Astrocyte of the spinal cord (primary cell): ENCODE measurements around the gene ALDH3B2.
A peak's percentile ranks its signal among the peaks of the same experiment; 100 is the strongest.

Experiments
- DNase-seq: peaks from one replicate; pipeline ENCODE4 v3.0.0; 2011; ENCODE audit warnings: low read depth, low spot score
- H3K4me3 ChIP-seq: 2 replicates; pipeline ENCODE4 v1.5.1; 2011; ENCODE audit warnings: low read depth, mild to moderate bottlenecking, low read length, moderate library complexity
- in situ Hi-C: cut with HindIII; loops from 2 replicates; pipeline ENCODE4 v1.10.0; 2017; ENCODE audit warnings: low sequenced_read_pairs
- TF ChIP-seq, protein P1 (sequence below): IDR thresholded peaks from 2 replicates; pipeline ENCODE4 v1.5.1; 2012; ENCODE audit warnings: low read depth, mild to moderate bottlenecking, low read length, inconsistent platforms

ALDH3B2 gene

DNA sequence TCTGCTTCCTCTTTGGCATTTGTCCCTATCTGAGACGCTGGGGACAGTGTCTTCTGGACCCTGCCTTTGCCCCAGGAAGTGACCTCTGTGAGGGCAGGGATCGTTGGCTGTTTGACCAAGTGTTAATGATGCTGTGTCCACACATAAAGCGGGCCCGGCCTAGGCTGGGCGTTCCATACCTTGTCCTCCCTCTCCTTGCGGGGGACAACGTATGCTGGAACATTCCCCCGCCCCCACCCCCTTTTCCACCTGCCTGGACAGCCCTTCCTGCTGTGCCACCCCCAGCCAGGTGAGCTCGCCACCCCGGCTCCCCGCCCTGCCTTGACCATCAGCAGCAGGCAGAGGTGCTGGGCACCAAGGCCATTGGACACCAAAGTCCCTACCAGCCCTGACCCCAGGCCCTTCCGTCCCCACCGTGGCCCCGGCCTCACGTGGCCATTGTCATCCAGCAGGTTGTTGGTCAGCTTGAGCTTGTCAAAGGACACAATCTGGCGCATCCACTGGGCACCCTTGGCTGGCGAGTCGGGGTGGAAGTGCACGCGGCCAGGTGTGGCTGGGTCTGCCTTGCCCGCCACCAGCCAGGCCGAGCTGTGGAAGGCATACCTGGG lies 40.6 kb downstream of the ALDH3B2 start:
- in situ Hi-C loops, result no loop called here
- no peak overlapping the region for H3K4me3 ChIP-seq
- no peak for DNase-seq
- TF ChIP-seq, protein P1, sequence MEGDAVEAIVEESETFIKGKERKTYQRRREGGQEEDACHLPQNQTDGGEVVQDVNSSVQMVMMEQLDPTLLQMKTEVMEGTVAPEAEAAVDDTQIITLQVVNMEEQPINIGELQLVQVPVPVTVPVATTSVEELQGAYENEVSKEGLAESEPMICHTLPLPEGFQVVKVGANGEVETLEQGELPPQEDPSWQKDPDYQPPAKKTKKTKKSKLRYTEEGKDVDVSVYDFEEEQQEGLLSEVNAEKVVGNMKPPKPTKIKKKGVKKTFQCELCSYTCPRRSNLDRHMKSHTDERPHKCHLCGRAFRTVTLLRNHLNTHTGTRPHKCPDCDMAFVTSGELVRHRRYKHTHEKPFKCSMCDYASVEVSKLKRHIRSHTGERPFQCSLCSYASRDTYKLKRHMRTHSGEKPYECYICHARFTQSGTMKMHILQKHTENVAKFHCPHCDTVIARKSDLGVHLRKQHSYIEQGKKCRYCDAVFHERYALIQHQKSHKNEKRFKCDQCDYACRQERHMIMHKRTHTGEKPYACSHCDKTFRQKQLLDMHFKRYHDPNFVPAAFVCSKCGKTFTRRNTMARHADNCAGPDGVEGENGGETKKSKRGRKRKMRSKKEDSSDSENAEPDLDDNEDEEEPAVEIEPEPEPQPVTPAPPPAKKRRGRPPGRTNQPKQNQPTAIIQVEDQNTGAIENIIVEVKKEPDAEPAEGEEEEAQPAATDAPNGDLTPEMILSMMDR, result no peak

DNA sequence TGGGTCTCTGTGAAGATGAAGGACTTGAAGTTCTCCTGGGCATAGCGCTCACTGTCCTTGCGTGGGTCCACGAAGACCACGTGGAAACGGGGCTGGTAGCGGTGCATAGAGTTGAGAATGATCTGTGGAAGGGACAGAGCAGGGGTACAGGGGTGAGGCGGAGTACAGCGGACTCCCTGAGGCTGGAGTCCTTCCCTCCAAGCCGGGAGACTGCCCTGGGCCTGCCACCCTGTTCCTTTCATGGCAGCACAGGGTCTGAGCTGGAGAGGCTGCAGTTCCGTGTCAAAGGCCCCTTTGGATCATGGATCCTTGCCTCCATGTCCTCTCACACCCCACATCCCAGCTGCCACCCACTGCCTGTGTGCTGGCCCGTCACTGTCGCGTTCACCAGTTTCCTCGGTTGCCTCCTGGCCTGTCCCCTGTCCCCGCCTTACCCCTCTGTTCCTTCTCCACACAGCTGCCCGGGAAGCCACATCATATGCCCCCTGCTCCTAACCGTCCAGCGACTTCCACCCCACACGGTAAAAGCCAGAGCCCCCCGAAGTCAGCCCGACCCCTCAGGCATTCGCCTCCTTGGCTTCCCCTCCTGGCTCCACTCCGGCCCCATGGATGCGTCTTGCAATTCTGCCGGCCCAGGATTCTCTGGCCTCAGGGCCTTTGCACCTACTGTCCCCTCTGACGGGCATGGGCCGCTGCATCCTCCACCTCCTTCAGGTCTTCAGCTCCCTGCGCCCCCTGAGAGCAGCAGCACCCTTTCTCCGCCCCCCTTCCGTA lies 41.3 kb downstream of the ALDH3B2 start:
- no peak for DNase-seq
- TF ChIP-seq, protein P1, result no peak
- in situ Hi-C loops, result no loop called here

DNA sequence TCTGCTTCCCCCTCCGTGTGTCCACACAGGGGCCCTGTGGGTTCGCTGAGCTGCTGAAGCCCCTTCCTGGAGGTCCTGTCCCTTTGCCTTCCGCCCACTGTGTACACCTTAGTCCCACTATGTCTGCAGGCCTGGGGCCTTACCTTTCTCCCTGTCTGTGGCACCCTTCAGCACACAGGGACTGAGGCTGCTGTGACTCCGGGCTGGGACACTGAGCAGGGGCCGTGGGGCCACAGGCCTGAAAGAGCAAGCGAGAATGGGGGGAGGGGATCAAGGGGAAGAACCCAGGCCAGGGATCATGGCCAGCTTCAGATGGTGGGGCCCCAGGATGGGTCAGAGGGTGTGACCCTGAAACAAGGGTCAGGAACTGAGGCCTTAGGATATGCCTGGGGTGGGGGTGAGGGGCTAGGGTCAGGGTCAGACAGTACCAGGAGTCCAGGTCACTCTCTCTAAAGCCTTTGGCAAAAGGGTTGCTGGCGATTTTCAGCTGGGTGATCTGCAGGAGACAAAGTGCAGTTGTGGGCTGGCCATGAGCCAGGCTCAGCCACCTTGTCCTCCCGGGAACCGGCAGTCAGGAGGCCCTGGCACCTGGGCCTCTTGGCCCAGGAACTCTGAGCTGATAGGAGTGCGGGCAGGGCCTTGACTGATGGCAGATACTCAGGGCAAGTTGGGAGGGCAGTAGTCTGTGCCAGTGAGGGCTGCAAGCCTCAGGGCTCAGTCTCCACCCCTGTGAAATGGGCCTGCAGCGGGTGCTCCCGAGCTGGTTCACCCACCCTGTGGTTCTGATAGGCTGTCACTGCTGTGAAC lies 42.0 kb downstream of the ALDH3B2 start:
- DNase-seq, result no peak
- H3K4me3 ChIP-seq, result no peak overlapping the region
- in situ Hi-C loops, result no loop called here
- TF ChIP-seq, protein P1, result no peak

More for the DNA sequence above, 41.3 kb downstream of the ALDH3B2 start:
- H3K4me3 ChIP-seq, result no peak overlapping the region

DNA sequence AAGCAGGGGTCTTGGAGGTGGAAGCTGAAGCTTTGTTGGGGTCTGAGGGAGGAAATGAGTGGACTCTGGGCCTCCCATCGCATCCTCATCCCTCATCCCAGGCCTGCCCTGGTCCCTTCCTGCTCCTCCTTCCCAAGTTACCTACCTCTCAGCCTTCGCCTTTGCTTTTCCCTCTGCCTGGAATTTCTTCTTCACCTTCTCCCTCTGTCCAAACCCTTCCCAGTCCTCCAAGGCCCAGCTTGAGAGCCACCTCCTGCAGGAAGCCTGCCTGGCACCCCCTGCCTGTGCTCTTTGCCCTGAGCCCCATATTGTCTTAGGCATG lies 42.6 kb downstream of the ALDH3B2 start:
- in situ Hi-C loops, result no loop called here
- TF ChIP-seq, protein P1, result no peak
- H3K4me3 ChIP-seq, result no peak overlapping the region
- no peak for DNase-seq

DNA sequence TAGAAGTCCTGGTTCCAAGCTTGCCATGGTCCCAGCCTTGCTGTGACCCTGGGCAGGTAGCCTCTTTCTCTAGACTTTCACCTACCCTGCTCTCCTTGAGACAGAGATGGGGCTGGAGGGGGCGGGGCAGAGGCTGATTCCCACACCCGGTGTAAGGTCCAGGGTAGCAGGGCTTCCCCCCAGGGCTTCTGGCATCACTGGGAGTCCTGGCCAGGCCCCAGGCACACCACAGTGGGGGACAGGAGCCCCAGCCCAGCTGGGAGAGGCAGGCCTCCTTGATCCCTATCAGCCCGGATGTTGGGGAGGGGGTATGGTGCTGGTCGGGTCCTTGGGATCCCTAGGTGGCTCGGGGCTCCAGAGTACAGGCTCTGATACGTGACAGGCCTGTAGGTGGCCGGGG lies 43.0 kb downstream of the ALDH3B2 start:
- in situ Hi-C loops, result no loop called here
- H3K4me3 ChIP-seq, result no peak overlapping the region
- TF ChIP-seq, protein P1, result no peak
- no peak for DNase-seq

DNA sequence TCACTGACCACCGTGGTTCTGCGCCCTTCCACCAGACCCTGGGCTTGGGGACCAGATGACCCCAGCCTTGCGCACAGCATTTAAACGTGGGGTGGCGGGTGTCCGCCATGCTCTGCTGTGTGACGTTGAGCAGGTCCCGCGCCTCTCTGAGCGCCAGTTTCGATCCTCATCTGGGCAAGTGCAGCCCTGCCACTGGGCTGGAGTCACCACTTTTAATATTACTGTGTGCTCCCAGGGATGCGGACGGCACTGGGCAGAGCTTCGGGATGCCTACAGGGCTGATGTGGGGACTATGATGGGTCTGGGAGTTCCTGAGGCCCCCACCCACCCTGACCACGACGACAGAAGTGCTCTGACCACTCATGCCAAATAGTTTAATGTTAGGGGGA lies 43.5 kb downstream of the ALDH3B2 start:
- in situ Hi-C loops, result no loop called here
- TF ChIP-seq, protein P1, result no peak
- DNase-seq, result no peak
- peak overlapping the region; percentile 52 for H3K4me3 ChIP-seq
